Neural cell (in vitro differentiated cells): ENCODE measurements around the gene S1PR3. TPM values are rescaled to one million over a fixed set of nuclear protein-coding genes. Genes with fewer than 3 reads are reported as not detected.

Source experiments
- H2AFZ ChIP-seq: fragments of 200-600, 300-800 bp; sonication (generic), shearing (Covaris generic); 2 replicates; pipeline ENCODE4 v1.6.0; 2014; ENCODE audit warnings: low read depth, mild to moderate bottlenecking, antibody characterized with exemption, low read length, moderate library complexity
- H3F3A ChIP-seq: fragments of 200-600 bp; shearing (Covaris generic); 2 replicates; pipeline ENCODE4 v1.6.1; 2016; ENCODE audit warnings: mild to moderate bottlenecking, moderate library complexity, mixed read lengths, antibody characterized with exemption, low read length; ENCODE audit not compliant: insufficient read depth, poor library complexity, severe bottlenecking
- H3K27ac ChIP-seq: fragments of 200-600, 300-800 bp; sonication (generic), shearing (Covaris generic); 2 replicates; pipeline ENCODE4 v1.5.1; 2014; ENCODE audit warnings: mild to moderate bottlenecking, low read length, moderate library complexity
- H3K27me3 ChIP-seq: fragments of 300-800, 200-600 bp; sonication (generic), shearing (Covaris generic); 2 replicates; pipeline ENCODE4 v1.6.0; 2014; ENCODE audit warnings: mild to moderate bottlenecking, low read depth, low read length, moderate library complexity; ENCODE audit not compliant: insufficient read depth
- H3K36me3 ChIP-seq: fragments of 300-800, 200-600 bp; sonication (generic), shearing (Covaris generic); 2 replicates; pipeline ENCODE4 v1.5.1; 2014; ENCODE audit warnings: mild to moderate bottlenecking, antibody characterized with exemption, low read length, moderate library complexity; ENCODE audit not compliant: insufficient read depth
- H3K4me2 ChIP-seq: fragments of 300-800, 200-600 bp; sonication (generic), shearing (Covaris generic); 2 replicates; pipeline ENCODE4 v1.6.0; 2014; ENCODE audit warnings: mild to moderate bottlenecking, low read length
- H3K4me3 ChIP-seq: fragments of 300-800, 200-600 bp; sonication (generic), shearing (Covaris generic); 2 replicates; pipeline ENCODE4 v1.5.1; 2014; ENCODE audit warnings: mild to moderate bottlenecking, low read length, moderate library complexity
- H3K79me2 ChIP-seq: fragments of 200-600 bp; shearing (Covaris generic); replicated peaks from 2 replicates; pipeline ENCODE4 v1.6.0; 2014; ENCODE audit warnings: mild to moderate bottlenecking, low read length, moderate library complexity; ENCODE audit not compliant: insufficient read depth
- H3K9ac ChIP-seq: fragments of 300-800, 200-600 bp; sonication (generic), shearing (Covaris generic); 2 replicates; pipeline ENCODE4 v1.6.1; 2016; ENCODE audit warnings: mild to moderate bottlenecking, low read length, mixed read lengths
- H3K9me2 ChIP-seq: fragments of 200-600 bp; shearing (Covaris generic); 2 replicates; pipeline ENCODE4 v1.6.1; 2016; ENCODE audit warnings: mild to moderate bottlenecking, low read length, mixed read lengths; ENCODE audit not compliant: insufficient read depth
- H3K9me3 ChIP-seq: fragments of 200-600, 300-800 bp; sonication (generic), shearing (Covaris generic); 2 replicates; pipeline ENCODE4 v1.6.1; 2016; ENCODE audit warnings: mild to moderate bottlenecking, mixed run types, low read length, moderate library complexity, mixed read lengths
- H4K20me1 ChIP-seq: fragments of 200-600 bp; shearing (Covaris generic); 2 replicates; pipeline ENCODE4 v1.6.1; 2016; ENCODE audit warnings: mild to moderate bottlenecking, mixed run types; ENCODE audit not compliant: insufficient read depth
- CTCF ChIP-seq: fragments of 450-650 bp; IDR thresholded peaks from 2 replicates; pipeline ENCODE4 v1.5.1; 2014; ENCODE audit warnings: antibody characterized with exemption, mild to moderate bottlenecking, moderate library complexity; ENCODE audit not compliant: poor library complexity, severe bottlenecking
- EP300 ChIP-seq: fragments of 450-650 bp; conservative IDR thresholded peaks from 2 replicates; pipeline ENCODE4 v1.6.1; 2014; ENCODE audit warnings: antibody characterized with exemption, mild to moderate bottlenecking, moderate library complexity; ENCODE audit not compliant: poor library complexity, severe bottlenecking
- EZH2 ChIP-seq: fragments of 200-600, 300-800 bp; shearing (Covaris generic), sonication (generic); IDR thresholded peaks from 2 replicates; pipeline ENCODE4 v1.6.1; 2014; ENCODE audit warnings: antibody characterized with exemption, low read length, borderline replicate concordance, mild to moderate bottlenecking; ENCODE audit not compliant: insufficient read depth, poor library complexity, severe bottlenecking
- MXI1 ChIP-seq: fragments of 450-650 bp; conservative IDR thresholded peaks from 2 replicates; pipeline ENCODE4 v1.6.1; 2014; ENCODE audit warnings: antibody characterized with exemption, mild to moderate bottlenecking; ENCODE audit not compliant: poor library complexity, severe bottlenecking
- POLR2AphosphoS5 ChIP-seq: IDR thresholded peaks from 2 replicates; pipeline ENCODE4 v1.6.1; 2012
- RAD21 ChIP-seq: fragments of 450-650 bp; conservative IDR thresholded peaks from 2 replicates; pipeline ENCODE4 v1.6.1; 2014; ENCODE audit warnings: antibody characterized with exemption, mild to moderate bottlenecking, moderate library complexity
- SMC3 ChIP-seq: fragments of 450-650 bp; conservative IDR thresholded peaks from 2 replicates; pipeline ENCODE4 v1.6.1; 2014; ENCODE audit warnings: antibody characterized with exemption, mild to moderate bottlenecking, moderate library complexity; ENCODE audit not compliant: poor library complexity
- TAF1 ChIP-seq: IDR thresholded peaks from 2 replicates; pipeline ENCODE4 v1.6.1; 2012; ENCODE audit warnings: low read depth
- polyA plus RNA-seq: library from polyadenylated mRNA; depleted of rRNA; stranded (reverse); fragments of >200 nt; gene quantifications from 2 replicates; pipeline ENCODE4 v1.2.3, GENCODE V29; 2014
- TF ChIP-seq, protein P1 (sequence below): IDR thresholded peaks from 2 replicates; pipeline ENCODE4 v1.6.1; 2012; ENCODE audit warnings: borderline replicate concordance

Gene S1PR3
- polyA plus RNA-seq, 1 donor from 2014 or later = 0.12 TPM

DNA sequence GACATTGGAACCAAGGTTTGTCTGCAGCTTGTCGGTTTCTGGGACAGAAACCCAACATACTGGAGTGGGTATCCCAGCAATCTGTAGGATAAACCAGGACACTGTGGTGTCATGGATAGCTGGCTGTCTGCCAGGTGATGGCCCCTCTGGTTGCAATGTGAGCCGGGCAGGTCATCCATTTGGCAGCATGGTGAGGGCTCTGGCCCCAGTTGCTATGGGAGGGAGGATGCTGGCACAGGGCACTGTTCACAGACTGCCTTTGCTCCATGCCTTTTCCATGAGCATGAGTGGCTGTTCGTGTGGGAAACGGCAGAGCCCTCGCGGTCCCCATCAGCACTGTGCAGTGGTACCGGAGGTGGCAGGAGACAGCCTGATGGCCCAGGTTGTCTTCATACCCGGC, 6.4 kb downstream of the S1PR3 start:
- H3K79me2 ChIP-seq = no peaks in the 10 kb centered on the region
- no peak overlapping the region for H3K9ac ChIP-seq
- H3K27ac ChIP-seq = no peak overlapping the region
- H3K9me3 ChIP-seq = no peaks in the 10 kb centered on the region
- H3K27me3 ChIP-seq = peaks cover 12% of the 10 kb centered on the region
- H3K36me3 ChIP-seq = no peaks in the 10 kb centered on the region
- H3F3A ChIP-seq = no peaks in the 10 kb centered on the region
- H3K4me3 ChIP-seq = no peak overlapping the region
- no peak overlapping the region for H2AFZ ChIP-seq
- TF ChIP-seq EP300 = no peak
- no peak for TF ChIP-seq RAD21
- no peak for TF ChIP-seq POLR2AphosphoS5
- no peaks in the 10 kb centered on the region for H3K9me2 ChIP-seq
- H3K4me2 ChIP-seq = no peak overlapping the region
- H4K20me1 ChIP-seq = no peaks in the 10 kb centered on the region

- Histone ChIP-seq H3K79me2 (no peaks in the 10 kb centered on the region), H3K4me3 (no peak overlapping the region), H3F3A (no peaks in the 10 kb centered on the region), H4K20me1 (no peaks in the 10 kb centered on the region), H3K27ac (no peak overlapping the region), H3K27me3 (peaks cover 5% of the 10 kb centered on the region), H3K4me2 (no peak overlapping the region), H3K36me3 (no peaks in the 10 kb centered on the region), H3K9ac (no peak overlapping the region), H3K9me2 (no peaks in the 10 kb centered on the region), H2AFZ (no peak overlapping the region), H3K9me3 (no peaks in the 10 kb centered on the region)
- no peak for TF ChIP-seq TAF1
- no peak for TF ChIP-seq SMC3
- TF ChIP-seq MXI1 = no peak
- TF ChIP-seq RAD21 = no peak
- TF ChIP-seq POLR2AphosphoS5 = no peak
- no peak for TF ChIP-seq EZH2
- TF ChIP-seq EP300 = no peak
- TF ChIP-seq CTCF = no peak
- TF ChIP-seq, protein P1, sequence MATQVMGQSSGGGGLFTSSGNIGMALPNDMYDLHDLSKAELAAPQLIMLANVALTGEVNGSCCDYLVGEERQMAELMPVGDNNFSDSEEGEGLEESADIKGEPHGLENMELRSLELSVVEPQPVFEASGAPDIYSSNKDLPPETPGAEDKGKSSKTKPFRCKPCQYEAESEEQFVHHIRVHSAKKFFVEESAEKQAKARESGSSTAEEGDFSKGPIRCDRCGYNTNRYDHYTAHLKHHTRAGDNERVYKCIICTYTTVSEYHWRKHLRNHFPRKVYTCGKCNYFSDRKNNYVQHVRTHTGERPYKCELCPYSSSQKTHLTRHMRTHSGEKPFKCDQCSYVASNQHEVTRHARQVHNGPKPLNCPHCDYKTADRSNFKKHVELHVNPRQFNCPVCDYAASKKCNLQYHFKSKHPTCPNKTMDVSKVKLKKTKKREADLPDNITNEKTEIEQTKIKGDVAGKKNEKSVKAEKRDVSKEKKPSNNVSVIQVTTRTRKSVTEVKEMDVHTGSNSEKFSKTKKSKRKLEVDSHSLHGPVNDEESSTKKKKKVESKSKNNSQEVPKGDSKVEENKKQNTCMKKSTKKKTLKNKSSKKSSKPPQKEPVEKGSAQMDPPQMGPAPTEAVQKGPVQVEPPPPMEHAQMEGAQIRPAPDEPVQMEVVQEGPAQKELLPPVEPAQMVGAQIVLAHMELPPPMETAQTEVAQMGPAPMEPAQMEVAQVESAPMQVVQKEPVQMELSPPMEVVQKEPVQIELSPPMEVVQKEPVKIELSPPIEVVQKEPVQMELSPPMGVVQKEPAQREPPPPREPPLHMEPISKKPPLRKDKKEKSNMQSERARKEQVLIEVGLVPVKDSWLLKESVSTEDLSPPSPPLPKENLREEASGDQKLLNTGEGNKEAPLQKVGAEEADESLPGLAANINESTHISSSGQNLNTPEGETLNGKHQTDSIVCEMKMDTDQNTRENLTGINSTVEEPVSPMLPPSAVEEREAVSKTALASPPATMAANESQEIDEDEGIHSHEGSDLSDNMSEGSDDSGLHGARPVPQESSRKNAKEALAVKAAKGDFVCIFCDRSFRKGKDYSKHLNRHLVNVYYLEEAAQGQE = no peak
Observed at GRCh38 chr9:88998503-88998902, 7.2 kb downstream of the S1PR3 start.

- Histone ChIP-seq H3K4me3 (no peak overlapping the region), H3F3A (no peaks in the 10 kb centered on the region), H3K9ac (no peak overlapping the region), H3K27me3 (peaks cover 1% of the 10 kb centered on the region), H4K20me1 (no peaks in the 10 kb centered on the region), H3K27ac (no peak overlapping the region), H3K4me2 (no peak overlapping the region), H2AFZ (no peak overlapping the region), H3K79me2 (no peaks in the 10 kb centered on the region), H3K9me2 (no peaks in the 10 kb centered on the region), H3K36me3 (no peaks in the 10 kb centered on the region), H3K9me3 (no peaks in the 10 kb centered on the region)
- TF ChIP-seq SMC3 = no peak
- no peak for TF ChIP-seq RAD21
- TF ChIP-seq, protein P1 = no peak
- no peak for TF ChIP-seq EZH2
- TF ChIP-seq TAF1 = no peak
- TF ChIP-seq POLR2AphosphoS5 = no peak
- TF ChIP-seq CTCF = no peak
- TF ChIP-seq MXI1 = no peak
- TF ChIP-seq EP300 = no peak
Observed at GRCh38 chr9:88998911-88999310, 7.6 kb downstream of the S1PR3 start.
